D721Med (cell line): ENCODE measurements around the gene ITCH.
"Not testable (repeated sequence)": the region's sequence is repeated elsewhere in the genome, so short reads cannot be mapped to it uniquely, and the experiment has no call there.

Experiments
- DNase-seq: peaks from one replicate; pipeline ENCODE4 v3.0.0; 2011; ENCODE audit warnings: low spot score; ENCODE audit not compliant: insufficient read length
- FAIRE-seq: peaks from 2 replicates; lab custom pipeline; 2011; peaks lifted over from hg19 to GRCh38; lab: Jason Lieb, UNC
- TF ChIP-seq, protein P1 (sequence below): IDR thresholded peaks from 2 replicates; pipeline ENCODE4 v1.5.1; 2012; ENCODE audit warnings: mild to moderate bottlenecking, control low read depth; ENCODE audit not compliant: insufficient read depth; ENCODE audit errors: missing control alignments

ITCH gene

DNA sequence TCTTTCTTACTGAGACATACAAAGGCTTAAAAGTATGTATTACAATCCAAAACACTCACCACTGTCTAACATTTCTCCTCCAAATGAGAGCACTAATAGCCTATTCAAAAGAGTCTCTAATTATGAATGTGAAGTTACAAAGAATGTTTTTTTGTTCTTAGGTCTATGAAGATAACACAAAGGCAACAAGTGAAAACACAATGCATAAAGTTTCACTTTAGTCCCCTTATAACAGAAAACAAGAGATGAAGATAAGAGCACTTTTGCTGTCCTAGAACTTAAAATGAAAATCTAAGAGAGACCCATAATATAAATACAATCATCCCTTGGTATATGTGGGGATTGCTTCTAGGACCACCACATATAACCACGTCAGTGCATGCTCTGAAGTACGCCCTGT is 25.6 kb downstream of the ITCH start:
- DNase-seq (no peak), FAIRE-seq (no peak)

DNA sequence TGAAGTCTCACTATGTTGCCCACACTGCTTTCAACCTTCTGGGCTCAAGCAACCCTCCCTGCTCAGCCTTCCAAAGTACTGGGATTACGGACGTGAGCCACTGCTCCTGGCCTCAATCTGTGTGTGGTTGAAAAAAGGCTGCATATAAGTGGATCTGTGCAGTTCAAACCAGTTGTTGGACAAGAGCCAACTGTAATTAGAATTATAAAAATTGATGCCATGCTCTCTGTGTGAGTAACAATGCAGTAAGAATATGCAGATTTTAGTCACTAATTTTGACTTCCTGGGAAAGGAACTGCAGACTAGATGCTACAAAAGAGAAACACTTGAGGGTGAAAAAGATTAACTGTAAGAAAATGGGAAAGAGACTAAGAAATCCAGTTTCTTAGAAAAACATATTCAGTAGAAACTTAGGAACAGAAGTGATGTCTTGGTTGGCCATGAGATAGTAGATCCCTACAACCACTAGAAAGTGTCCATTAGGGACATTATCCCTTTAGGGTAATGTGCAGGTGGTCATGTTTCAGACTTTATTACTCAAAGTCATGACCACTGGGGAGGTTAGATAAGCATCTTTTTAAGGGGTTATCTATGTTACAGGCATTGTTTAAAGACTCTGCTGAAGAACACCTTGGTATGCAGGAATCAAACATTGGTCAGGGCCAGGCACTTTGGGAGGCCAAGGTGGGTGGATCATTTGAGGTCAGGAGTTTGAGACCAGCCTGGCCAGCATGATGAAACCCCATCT is 26.3 kb downstream of the ITCH start:
- DNase-seq (no peak), FAIRE-seq (no peak)
- TF ChIP-seq, protein P1, sequence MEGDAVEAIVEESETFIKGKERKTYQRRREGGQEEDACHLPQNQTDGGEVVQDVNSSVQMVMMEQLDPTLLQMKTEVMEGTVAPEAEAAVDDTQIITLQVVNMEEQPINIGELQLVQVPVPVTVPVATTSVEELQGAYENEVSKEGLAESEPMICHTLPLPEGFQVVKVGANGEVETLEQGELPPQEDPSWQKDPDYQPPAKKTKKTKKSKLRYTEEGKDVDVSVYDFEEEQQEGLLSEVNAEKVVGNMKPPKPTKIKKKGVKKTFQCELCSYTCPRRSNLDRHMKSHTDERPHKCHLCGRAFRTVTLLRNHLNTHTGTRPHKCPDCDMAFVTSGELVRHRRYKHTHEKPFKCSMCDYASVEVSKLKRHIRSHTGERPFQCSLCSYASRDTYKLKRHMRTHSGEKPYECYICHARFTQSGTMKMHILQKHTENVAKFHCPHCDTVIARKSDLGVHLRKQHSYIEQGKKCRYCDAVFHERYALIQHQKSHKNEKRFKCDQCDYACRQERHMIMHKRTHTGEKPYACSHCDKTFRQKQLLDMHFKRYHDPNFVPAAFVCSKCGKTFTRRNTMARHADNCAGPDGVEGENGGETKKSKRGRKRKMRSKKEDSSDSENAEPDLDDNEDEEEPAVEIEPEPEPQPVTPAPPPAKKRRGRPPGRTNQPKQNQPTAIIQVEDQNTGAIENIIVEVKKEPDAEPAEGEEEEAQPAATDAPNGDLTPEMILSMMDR, result no peak

More for the DNA sequence above, 25.6 kb downstream of the ITCH start:
- TF ChIP-seq, protein P1, result no peak

DNA sequence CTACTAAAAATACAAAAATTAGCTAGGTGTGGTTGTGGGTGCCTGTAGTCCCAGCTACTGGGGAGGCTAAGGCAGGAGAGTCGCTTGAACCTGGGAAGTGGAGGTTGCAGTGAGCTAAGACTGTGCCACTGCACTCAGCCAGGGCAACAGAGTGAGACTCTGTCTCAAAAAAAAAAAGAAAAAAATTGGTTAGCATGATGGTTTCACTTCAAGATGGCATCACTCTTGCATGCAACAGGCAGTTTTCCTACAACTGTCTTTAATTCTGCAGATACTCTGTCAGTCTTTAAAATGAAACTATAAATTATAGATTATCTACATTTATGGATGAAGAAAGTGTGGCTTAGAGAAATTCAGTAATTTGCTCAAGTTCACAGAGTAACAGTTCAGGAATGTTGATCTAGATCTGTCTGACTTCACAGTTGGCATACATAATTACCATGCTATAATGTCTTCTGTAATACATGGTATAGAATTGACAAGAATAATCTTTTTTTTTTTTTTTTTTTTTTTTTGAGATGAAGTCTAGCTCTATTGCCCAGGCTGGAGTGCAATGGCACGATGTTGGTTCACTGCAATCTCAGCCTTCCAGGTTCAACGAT is 27.0 kb downstream of the ITCH start:
- no peak for DNase-seq
- no peak for FAIRE-seq
- TF ChIP-seq, protein P1, result no peak

DNA sequence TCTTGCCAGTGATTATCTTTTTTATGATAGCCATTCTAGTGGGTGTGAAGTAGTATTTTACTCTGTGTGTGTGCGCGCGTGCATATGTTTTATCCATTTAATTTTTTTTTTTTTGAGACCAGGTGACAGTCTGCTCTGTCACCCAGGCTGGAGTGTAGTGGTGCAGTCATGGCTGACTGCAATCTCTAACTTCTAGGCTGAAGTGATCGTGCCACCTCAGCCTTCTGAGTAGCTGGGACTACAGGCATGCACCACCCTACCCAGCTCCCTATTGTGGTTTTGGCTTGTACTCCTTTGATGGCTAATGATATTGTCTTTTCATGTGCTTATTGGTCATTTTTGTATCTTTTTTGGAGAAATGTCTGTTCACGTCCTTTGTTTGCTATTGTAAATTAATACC is 33.3 kb downstream of the ITCH start:
- TF ChIP-seq, protein P1, result no peak
- FAIRE-seq (no peak), DNase-seq (no peak)

DNA sequence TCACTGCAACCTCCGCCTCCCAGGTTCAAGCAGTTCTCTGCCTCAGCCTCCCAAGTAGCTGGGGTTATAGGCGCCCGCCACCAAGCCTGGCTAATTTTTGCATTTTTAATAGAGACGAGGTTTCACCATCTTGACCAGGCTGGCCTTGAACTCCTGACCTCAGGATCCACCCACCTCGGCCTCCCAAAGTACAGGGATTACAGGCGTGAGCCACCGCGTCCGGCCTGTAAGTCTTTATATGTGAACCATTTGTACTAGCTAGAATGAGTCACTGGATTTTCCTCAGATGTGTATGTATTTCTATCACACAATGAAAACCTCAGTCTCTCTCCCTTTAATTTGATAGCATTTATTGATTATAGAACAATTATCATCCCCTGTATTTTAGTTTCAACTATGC is 34.0 kb downstream of the ITCH start:
- TF ChIP-seq, protein P1, result no peak

DNA sequence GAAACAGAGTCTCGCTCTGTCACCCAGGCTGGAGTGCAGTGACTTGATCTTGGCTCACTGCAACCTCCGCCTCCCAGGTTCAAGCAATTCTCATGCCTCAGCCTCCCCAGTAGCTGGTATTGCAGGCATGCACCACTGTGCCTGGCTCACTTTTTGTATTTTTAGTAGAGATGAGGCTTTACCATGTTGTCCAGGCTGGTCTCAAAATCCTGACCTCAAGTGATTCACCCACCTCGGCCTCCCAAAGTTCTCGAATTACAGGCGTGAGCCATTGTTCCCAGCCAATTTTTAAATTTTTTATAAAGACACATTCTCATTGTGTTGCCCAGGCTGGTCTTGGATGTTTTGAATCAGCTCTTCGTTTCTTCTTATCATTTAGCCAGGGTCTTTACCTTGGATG is 37.7 kb downstream of the ITCH start:
- DNase-seq, FAIRE-seq: not testable (repeated sequence)

More for the DNA sequence above, 34.0 kb downstream of the ITCH start:
- FAIRE-seq (no peak), DNase-seq (no peak)

DNA sequence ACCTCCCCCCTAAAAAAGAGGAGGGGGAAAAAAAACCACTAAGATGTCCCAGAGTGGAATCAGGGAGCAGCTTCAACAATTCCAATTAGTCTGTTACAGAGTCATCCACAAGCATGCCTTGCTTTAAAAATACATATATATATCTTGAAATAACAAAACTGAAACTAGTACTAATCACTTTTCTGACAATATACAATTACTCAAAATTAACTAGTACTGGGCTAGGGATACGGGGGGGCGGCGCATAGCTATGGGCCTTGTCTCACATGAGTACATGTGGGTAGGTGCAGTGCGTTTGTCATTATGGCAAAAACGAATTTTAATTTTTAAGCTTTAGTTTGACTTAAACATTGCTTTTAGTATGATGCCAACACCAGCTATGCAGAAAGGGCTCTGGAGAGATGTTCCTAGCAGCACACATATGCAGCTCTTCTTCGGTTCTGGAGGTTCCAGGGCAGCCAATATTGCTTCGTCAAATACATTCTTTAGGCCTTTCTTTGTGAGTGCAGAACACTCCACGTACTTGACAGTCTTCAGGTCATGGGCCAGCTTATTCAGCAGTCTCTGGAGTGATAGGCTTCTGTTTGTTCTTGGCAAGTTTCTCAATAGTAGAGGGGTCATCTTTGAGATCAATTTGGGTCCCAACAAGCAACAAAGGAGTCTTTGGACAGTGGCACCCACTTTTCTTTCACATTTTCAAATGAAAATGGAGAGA is 38.8 kb downstream of the ITCH start:
- TF ChIP-seq, protein P1, result no peak
- FAIRE-seq (no peak), DNase-seq (no peak)
